Spleen (tissue), 11 donors: ENCODE measurements around the gene CDC27. TPM values are rescaled to one million over a fixed set of nuclear protein-coding genes. Genes with fewer than 3 reads are reported as not detected.
"Not testable (repeated sequence)": the region's sequence is repeated elsewhere in the genome, so short reads cannot be mapped to it uniquely, and the experiment has no call there.

Experiments used
- DNase-seq: peaks from one replicate; pipeline ENCODE4 v3.0.0-alpha.2; 2020
- H3K27ac ChIP-seq, 8 donors: fragments of 200-600 bp; sonication (generic) in 7 of 8; 1 replicate in 4 of 8; 2 replicates in 4 of 8; pipeline versions ENCODE4 v1.5.0 to v1.8.0; 2016 to 2021; ENCODE audit warnings: inconsistent platforms in 4 of 8, mild to moderate bottlenecking in 4 of 8, moderate library complexity in 1 of 8
- H3K27me3 ChIP-seq, 7 donors: fragments of 200-600 bp; sonication (generic) in 6 of 7; replicated peaks in 1 of 7; 1 replicate in 4 of 7; 2 replicates in 3 of 7; pipeline versions ENCODE4 v1.5.0 to v1.8.0; 2016 to 2021; ENCODE audit warnings: inconsistent platforms in 3 of 7, mild to moderate bottlenecking in 1 of 7
- H3K36me3 ChIP-seq, 6 donors: fragments of 200-600 bp; sonication (generic) in 5 of 6; 1 replicate in 4 of 6; 2 replicates in 2 of 6; pipeline versions ENCODE4 v1.5.0 to v1.8.0; 2016 to 2021; ENCODE audit warnings: inconsistent platforms in 2 of 6
- H3K4me1 ChIP-seq, 6 donors: fragments of 200-600 bp; sonication (generic) in 5 of 6; 1 replicate in 3 of 6; 2 replicates in 3 of 6; pipeline versions ENCODE4 v1.5.0 to v1.8.0; 2016 to 2021; ENCODE audit warnings: inconsistent platforms in 3 of 6
- H3K4me3 ChIP-seq, 8 donors: fragments of 200-600 bp; sonication (generic) in 7 of 8; 1 replicate in 4 of 8; 2 replicates in 4 of 8; pipeline versions ENCODE4 v1.5.0 to v1.8.0; 2016 to 2021; ENCODE audit warnings: inconsistent platforms in 4 of 8, mild to moderate bottlenecking in 4 of 8, moderate library complexity in 2 of 8
- H3K9me3 ChIP-seq, 8 donors: fragments of 200-600 bp; sonication (generic) in 7 of 8; 1 replicate in 4 of 8; 2 replicates in 4 of 8; pipeline versions ENCODE4 v1.5.0 to v1.8.0; 2016 to 2021; ENCODE audit warnings: inconsistent platforms in 4 of 8
- CTCF ChIP-seq, 11 experiments: fragments of 200-600 bp in 7 of 11; fragments of 450-650 bp in 4 of 11; sonication (generic) in 4 of 11; IDR thresholded peaks in 8 of 11; conservative IDR thresholded peaks in 3 of 11; 1 replicate in 7 of 11; 2 replicates in 4 of 11; pipeline versions ENCODE4 v1.4.0 to v1.8.0; 2016 to 2021; ENCODE audit warnings: antibody characterized with exemption in 11 of 11, inconsistent platforms in 4 of 11, mild to moderate bottlenecking in 1 of 11
- POLR2A ChIP-seq, 3 donors: fragments of 450-650 bp; IDR thresholded peaks; one replicate each; pipeline ENCODE4 v1.5.1; 2017; ENCODE audit warnings: antibody characterized with exemption in 3 of 3, mild to moderate bottlenecking in 1 of 3
- POLR2AphosphoS5 ChIP-seq, 3 donors: sonication (generic); formaldehyde crosslinking; IDR thresholded peaks; one replicate each; pipeline ENCODE4 v1.5.1; 2017; ENCODE audit warnings: antibody characterized with exemption in 3 of 3
- WGBS, 5 donors: extraction: QIAGEN DNeasy Blood & Tissue Kit in 3 of 5; methylation state at CpG; one replicate each; pipeline versions ENCODE4 v1.1.5 to v1.1.7; 2013 to 2018; 5-methylcytosine and 5-hydroxymethylcytosine counted together
- intact Hi-C: fragments of 100-400 bp; cut with DNase I; formaldehyde crosslinking; loops from one replicate; pipeline ENCODE4 v1.15.0; 2023; ENCODE audit warnings: low total_unique reads
- polyA plus RNA-seq, 3 donors: library from polyadenylated mRNA; stranded (reverse); fragments of 200-250 nt; gene quantifications; one replicate each; pipeline ENCODE4 v1.2.1, GENCODE V29; 2013
- total RNA-seq, 7 donors: library from RNA; depleted of rRNA in 3 of 7; stranded (reverse); fragments of >200 nt in 3 of 7; fragmentation: NEBNext Ultra II Directional in 4 of 7; extraction: Animal tissue kit (Norgen Biotek cat#: 25700) in 4 of 7; gene quantifications; one replicate each; pipeline versions ENCODE4 v1.1.0 to v1.2.1, GENCODE V29; 2016 to 2021
- donor health status: healthy with polysubstance abuse.
- donor health status: DM: no; HTN: no; CAD: no; lungs with moderate emphysema.
- donor health status: DM: no; HTN: no; CAD: no.
- donor health status: Bipolar disorder and iron deficiency.
- donor health status: healthy.
- donor health status: DM: no; HTN: no; CAD: no.
- donor health status: DM: yes; HTN: yes; CAD: no.

CDC27 gene
- total and polyA plus RNA-seq, 10 donors: 14.0 to 94.5 (median 75.8) TPM

- TF ChIP-seq CTCF (IDR thresholded peaks at IDR 0.05 in 8 of 11, conservative IDR thresholded peaks at IDR 0.05 in 3 of 11) (no peak), POLR2AphosphoS5 (IDR thresholded peaks at IDR 0.05) (no peak), POLR2A (IDR thresholded peaks at IDR 0.05) (no peak)
- DNase-seq: no peak
- Histone ChIP-seq H3K27me3 (no peaks in the 10 kb centered on the region), H3K36me3 (peaks cover 0 to 22% (median 2%) of the 10 kb centered on the region in 6 donors), H3K4me3 (no peak overlapping the region), H3K27ac (no peak overlapping the region), H3K4me1 (peaks cover 0 to 12% (median 0%) of the 10 kb centered on the region in 6 donors), H3K9me3 (no peaks in the 10 kb centered on the region)
- intact Hi-C loops: no loop called here
- WGBS, 5 donors: 89 to 99% (median 97%) methylated on average over 2 of the region's 2 CpGs
These were observed 111.5 kb downstream of the CDC27 start for GRCh38 chr17:47077576-47077975.

GRCh38 chr17:47076171-47076570 lies 112.9 kb downstream of the CDC27 start:
- Histone ChIP-seq H3K27me3 (no peaks in the 10 kb centered on the region), H3K9me3 (no peaks in the 10 kb centered on the region), H3K4me1 (peaks cover 0 to 27% (median 5%) of the 10 kb centered on the region in 6 donors), H3K36me3 (peaks cover 0 to 13% (median 0%) of the 10 kb centered on the region in 6 donors), H3K27ac (no peak overlapping the region), H3K4me3 (no peak overlapping the region)
- no peak for DNase-seq
- intact Hi-C loops: no loop called here
- no peak for TF ChIP-seq POLR2A (IDR thresholded peaks at IDR 0.05)
- TF ChIP-seq POLR2AphosphoS5 (IDR thresholded peaks at IDR 0.05): no peak
- no peak for TF ChIP-seq CTCF (IDR thresholded peaks at IDR 0.05 in 8 of 11, conservative IDR thresholded peaks at IDR 0.05 in 3 of 11)
- 94 to 100% (median 96%) methylated on average over 1 of the region's 1 CpG for WGBS, 5 donors

- H3K27me3 ChIP-seq, intact Hi-C loops, H3K4me3 ChIP-seq, H3K27ac ChIP-seq, H3K36me3 ChIP-seq, H3K9me3 ChIP-seq, DNase-seq: not testable (repeated sequence)
- 79 to 89% (median 88%) methylated on average over 1 of the region's 1 CpG for WGBS, 5 donors
- peaks cover 0 to 38% (median 10%) of the 10 kb centered on the region in 6 donors for H3K4me1 ChIP-seq
These were observed 114.7 kb downstream of the CDC27 start for GRCh38 chr17:47074361-47074760.

GRCh38 chr17:47073629-47074028 lies 115.5 kb downstream of the CDC27 start:
- intact Hi-C loops, H3K36me3 ChIP-seq, H3K27me3 ChIP-seq, H3K27ac ChIP-seq, H3K9me3 ChIP-seq, DNase-seq, H3K4me3 ChIP-seq: not testable (repeated sequence)
- H3K4me1 ChIP-seq: peaks cover 0 to 38% (median 10%) of the 10 kb centered on the region in 6 donors
- 79 to 98% (median 96%) methylated on average over 4 of the region's 4 CpGs for WGBS, 5 donors

- WGBS, 5 donors: 33 to 57% (median 40%) methylated on average over 5 of the region's 5 CpGs
- H3K27ac ChIP-seq: peak overlapping the region in 1 of 8 donors; percentile 33
- H3K9me3 ChIP-seq: no peaks in the 10 kb centered on the region
- H3K27me3 ChIP-seq: no peaks in the 10 kb centered on the region
- H3K36me3 ChIP-seq: peaks cover 0 to under 1% (median 0%) of the 10 kb centered on the region in 6 donors
- intact Hi-C loops: no loop called here
- no peak overlapping the region for H3K4me3 ChIP-seq
- DNase-seq: no peak
- peaks cover 0 to 42% (median 10%) of the 10 kb centered on the region in 6 donors for H3K4me1 ChIP-seq
- TF ChIP-seq CTCF (IDR thresholded peaks at IDR 0.05 in 8 of 11, conservative IDR thresholded peaks at IDR 0.05 in 3 of 11) (no peak), POLR2A (IDR thresholded peaks at IDR 0.05) (no peak), POLR2AphosphoS5 (IDR thresholded peaks at IDR 0.05) (no peak)
These were observed 116.2 kb downstream of the CDC27 start for GRCh38 chr17:47072886-47073285.

GRCh38 chr17:47071171-47071570 lies 117.9 kb downstream of the CDC27 start:
- Histone ChIP-seq H3K4me1 (peaks cover 7 to 57% (median 22%) of the 10 kb centered on the region in 6 donors), H3K27ac (peak overlapping the region in 6 of 8 donors; percentile 3 to 68 (median 44))
- WGBS, 5 donors: 27 to 44% (median 37%) methylated on average over 2 of the region's 2 CpGs
- DNase-seq, H3K9me3 ChIP-seq, H3K4me3 ChIP-seq, H3K27me3 ChIP-seq, intact Hi-C loops, H3K36me3 ChIP-seq: not testable (repeated sequence)

- Histone ChIP-seq H3K27ac (peak overlapping the region in 4 of 8 donors; percentile 3 to 68 (median 40)), H3K4me1 (peaks cover 7 to 63% (median 24%) of the 10 kb centered on the region in 6 donors)
- H3K4me3 ChIP-seq, DNase-seq, H3K27me3 ChIP-seq, intact Hi-C loops, H3K36me3 ChIP-seq, H3K9me3 ChIP-seq: not testable (repeated sequence)
- WGBS, 5 donors: 64 to 82% (median 79%) methylated on average over 4 of the region's 4 CpGs
These were observed 118.8 kb downstream of the CDC27 start for GRCh38 chr17:47070266-47070665.
